Measurements from ENCODE around the gene RBM25.

RBM25 gene

DNA sequence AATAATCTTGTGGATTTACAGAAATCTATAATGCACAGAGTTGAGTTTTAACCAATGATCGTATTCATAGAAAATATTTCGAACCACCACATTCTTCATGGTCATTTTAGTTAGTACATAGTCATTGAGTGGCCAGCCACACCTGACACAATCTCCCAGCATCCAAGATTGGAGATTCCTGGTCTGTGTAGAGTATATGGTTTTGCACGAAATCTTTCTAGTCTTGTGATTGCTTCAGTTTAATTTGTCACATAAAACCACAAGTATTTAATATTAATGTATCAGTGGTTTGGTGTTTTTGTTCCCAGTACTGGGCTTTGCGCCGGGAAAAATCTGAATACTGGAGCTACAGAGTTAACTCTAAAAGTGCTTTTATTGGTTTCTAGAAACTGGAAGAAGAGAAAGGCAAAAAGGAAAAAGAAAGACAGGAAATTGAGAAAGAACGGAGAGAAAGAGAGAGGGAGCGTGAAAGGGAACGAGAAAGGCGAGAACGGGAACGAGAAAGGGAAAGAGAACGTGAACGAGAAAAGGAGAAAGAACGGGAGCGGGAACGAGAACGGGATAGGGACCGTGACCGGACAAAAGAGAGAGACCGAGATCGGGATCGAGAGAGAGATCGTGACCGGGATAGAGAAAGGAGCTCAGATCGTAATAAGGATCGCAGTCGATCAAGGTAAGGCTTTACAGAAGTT, 44.6 kb downstream of the RBM25 start:
- DNase-seq (ENCODE audit: low spot score), result no peak

DNA sequence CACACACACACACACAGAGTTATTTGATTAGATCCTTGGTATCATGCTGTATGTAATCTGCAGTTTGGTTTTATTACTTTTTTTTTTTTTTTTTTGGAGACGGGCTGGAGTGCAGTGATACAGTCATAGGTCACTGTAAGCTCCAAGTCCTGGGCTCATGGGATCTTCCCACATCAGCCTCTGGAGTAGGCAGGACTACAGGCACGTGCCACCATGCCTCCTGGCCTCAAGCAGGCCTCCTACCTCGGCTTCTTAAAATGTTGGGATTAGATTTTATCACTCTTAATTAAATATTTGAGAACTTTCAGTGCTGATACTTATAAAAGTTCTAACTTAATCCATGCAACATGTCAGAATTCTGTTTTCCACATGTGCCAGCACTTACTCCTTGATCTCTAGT, 46.7 kb downstream of the RBM25 start:
- no peak for DNase-seq (ENCODE audit: low spot score)

DNA sequence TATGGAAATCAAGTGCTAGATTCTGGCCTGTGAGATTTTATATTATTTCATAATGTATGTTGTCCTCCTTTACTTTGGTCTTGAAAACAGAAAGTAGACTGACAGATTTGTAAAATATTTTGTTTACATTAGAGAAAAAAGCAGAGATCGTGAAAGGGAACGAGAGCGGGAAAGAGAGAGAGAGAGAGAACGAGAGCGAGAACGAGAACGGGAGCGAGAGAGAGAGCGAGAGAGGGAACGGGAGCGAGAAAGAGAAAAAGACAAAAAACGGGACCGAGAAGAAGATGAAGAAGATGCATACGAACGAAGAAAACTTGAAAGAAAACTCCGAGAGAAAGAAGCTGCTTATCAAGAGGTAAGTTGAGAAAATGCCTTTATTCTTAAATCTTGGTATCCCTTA, 47.4 kb downstream of the RBM25 start:
- no peak for DNase-seq (ENCODE audit: low spot score)

DNA sequence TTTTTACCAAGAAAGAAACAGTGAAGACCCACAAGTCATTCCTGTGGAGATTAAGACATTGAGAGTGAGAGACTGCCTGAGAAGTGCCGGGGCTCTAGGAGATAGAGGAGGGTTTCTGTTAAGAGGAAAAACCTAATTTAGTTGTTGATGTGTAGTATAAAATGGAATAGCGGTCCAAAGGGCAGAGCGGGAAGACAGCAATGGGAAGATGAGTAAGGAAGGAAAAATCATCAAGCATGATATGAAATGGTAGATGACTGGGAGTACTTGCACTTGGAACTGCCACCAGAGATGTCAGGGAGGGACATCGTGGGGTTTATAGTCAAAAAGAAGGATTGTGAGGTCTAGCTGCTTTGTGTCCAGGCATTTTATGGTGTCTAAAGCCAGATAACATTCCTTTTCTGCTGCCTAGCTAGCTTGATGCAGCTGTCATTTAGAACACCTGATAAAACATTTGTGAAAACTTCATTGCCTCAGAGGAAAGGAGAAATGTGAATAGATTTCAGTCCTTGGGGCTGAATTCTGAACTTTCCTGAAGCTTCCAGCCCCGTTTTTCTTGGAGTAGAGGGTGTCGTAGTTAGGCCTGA, 57.8 kb downstream of the RBM25 start:
- DNase-seq (ENCODE audit: low spot score), result no peak

DNA sequence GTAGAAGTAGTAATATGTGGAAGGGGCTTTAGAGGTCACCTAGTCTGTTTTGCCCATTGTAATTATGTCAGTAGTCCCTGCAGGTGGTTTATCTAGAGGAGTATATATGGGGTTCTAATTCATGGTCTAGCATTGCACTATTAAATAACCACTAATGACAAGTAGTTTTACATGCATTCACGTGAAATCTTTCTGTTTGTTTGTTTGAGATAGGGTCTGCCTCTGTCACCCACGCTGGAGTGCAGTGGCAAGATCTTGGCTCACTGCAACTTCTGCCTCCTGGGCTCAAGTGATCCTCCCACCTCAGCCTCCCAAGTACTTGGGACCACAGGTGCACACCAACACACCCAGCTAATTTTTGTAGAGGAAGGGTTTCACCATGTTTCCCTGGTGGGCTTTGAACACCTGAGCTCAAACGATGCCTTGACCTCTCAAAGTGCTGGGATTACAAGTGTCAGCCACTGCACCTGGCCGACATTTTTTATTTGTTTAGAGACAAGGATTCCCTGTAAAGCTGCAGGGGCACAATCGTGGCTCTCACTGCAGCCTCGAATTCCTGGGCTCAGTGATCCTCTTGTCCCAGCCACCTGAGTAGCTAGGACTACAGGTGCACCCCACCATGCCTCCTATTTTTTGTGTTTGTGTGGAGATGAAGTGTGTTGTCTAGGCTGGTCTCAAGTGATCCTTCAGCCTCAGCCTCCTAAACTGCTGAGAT, 66.0 kb downstream of the RBM25 start:
- DNase-seq (ENCODE audit: low spot score), result no peak

DNA sequence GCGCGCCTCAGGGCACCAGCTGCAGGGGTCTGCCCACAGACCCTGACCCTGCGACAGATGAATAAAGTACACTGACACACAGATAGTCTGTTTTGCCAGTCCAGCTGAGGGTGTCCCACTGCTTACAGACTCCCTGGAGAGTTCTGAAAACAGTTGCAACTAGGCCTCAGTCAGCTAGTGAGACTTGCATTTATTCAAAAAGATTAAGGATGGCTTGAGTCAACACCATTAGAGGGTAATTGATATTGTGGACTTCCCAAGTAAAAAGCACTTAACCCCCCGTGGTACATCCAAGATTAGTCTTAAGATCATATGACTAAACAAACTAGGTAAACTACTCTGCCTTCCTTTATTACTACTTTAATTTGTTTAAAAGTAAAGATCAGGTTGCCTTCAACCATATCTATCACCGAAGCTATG, 66.8 kb downstream of the RBM25 start:
- no peak for DNase-seq (ENCODE audit: low spot score)

DNA sequence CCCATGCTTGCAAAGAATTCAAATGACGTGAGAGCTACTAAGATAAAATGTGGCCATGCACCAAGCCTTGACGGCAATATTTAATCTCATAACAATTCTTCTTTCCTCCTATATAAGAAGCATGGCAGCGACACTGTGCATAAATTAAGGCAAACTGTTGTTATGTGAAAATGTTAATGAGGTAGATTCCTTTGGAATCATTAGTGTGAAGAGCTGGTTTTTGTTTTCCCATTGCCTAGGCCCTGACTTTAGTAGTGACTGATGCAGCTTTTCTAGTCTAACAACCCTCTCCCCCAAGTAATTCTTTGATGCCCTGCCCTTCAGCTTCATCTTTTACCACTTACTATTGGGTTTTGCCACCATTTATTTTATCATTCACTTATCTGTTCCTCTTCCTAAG, 67.4 kb downstream of the RBM25 start:
- no peak for DNase-seq (ENCODE audit: low spot score)

DNA sequence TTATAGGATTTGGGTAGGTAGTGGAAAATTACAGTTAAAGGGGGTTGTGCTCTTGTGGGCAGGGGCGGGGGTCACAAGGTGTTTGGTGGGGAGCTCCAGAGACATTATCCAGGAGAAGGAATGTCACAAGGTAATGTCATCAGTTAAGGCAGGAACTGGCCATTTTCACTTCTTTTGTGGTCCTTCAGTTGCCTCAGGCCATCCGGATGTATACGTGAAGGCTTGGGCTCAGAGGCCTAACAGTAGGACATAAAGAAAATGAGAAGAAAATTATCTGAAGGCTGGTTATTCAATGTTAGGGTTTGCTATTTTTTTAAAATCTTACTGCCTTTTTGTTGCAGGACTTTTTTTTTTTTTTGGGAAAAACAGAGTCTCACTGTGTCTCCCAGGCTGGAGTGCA, 75.5 kb downstream of the RBM25 start:
- DNase-seq (ENCODE audit: low spot score), result no peak

DNA sequence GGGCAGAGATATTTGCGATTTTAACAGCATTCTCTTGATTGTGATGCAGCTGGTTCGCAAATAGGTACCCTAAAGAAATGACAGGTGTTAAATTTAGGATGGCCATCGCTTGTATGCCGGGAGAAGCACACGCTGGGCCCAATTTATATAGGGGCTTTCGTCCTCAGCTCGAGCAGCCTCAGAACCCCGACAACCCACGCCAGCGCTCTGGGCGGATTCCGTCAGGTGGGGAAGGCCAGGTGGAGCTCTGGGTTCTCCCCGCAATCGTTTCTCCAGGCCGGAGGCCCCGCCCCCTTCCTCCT, 77.7 kb downstream of the RBM25 start:
- no peak for DNase-seq (ENCODE audit: low spot score)

DNA sequence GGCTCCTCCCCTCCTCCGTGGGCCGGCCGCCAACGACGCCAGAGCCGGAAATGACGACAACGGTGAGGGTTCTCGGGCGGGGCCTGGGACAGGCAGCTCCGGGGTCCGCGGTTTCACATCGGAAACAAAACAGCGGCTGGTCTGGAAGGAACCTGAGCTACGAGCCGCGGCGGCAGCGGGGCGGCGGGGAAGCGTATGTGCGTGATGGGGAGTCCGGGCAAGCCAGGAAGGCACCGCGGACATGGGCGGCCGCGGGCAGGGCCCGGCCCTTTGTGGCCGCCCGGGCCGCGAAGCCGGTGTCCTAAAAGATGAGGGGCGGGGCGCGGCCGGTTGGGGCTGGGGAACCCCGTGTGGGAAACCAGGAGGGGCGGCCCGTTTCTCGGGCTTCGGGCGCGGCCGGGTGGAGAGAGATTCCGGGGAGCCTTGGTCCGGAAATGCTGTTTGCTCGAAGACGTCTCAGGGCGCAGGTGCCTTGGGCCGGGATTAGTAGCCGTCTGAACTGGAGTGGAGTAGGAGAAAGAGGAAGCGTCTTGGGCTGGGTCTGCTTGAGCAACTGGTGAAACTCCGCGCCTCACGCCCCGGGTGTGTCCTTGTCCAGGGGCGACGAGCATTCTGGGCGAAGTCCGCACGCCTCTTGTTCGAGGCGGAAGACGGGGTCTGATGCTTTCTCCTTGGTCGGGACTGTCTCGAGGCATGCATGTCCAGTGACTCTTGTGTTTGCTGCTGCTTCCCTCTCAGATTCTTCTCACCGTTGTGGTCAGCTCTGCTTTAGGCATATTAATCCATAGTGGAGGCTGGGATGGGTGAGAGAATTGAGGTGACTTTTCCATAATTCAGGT, 78.3 kb downstream of the RBM25 start, which contains the start of gene PSEN1:
TSS of gene PSEN1 (plus strand) at position 121 of the 839 bp plus-strand sequence. CDS start 11,513 bp downstream, outside the sequence.
- peak; percentile 95 for DNase-seq (ENCODE audit: low spot score)

DNA sequence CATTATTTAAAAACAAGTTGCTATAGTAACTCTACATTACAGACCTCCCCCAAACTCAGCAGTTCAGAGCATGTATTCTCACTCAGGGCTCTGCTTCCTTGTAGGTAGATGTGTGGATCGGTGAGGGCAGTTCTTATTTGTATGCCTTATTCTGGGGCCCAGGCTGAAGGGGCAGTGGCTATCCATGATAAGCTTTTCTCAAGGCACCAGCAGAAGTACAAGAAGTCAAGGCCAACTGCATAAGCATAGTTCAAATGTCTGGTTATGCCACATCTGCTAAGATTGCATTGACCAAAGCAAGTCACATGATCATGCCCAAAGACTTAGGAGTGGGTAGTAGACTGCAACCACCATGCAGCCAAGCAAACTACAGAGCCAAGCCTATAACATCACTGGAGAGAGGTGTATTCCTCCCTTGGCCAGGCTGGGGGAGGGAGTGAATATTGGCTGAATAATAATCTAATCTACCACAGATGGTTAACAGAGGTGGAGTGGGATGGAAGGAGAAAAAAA, 82.5 kb downstream of the RBM25 start:
- no peak for DNase-seq (ENCODE audit: low spot score)

DNA sequence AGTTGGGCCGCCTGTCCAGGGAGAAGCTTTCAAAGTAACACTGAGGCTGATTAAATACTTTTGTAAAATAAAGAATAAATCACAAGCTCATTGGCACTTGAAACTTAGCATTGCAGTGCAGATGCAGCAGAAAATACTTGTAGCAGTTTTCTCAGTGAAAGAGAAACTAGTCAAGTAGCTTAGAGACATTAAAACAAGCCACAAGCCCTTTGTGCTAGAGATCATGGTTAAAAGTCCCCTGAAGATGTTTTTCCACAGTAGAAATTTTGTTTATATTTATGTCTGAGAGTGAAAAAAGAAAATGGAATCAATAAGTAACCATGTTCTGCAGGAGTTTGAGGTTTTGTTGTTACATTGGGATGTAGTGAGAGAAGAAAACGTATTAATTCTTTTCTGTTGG, 83.9 kb downstream of the RBM25 start:
- DNase-seq (ENCODE audit: low spot score), result no peak

DNA sequence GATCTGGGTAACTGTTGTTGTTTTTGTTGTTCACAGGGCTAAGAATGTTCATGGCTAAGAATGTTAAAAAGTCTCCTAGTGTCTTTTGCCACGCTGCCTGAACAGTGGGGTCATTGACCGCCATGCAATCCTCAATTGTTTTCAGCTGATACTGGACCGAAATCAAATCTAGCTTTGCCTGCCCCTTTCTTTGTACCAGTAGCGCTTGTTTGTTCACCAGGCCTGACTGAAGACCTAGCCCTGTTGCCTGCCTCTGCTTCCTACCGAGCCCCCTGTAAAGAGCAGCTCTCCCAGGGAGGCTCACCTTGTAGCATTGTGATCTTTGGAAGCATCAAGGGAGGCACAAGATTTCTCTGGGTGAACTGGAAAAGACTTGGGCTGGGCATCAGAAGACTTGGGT, 84.7 kb downstream of the RBM25 start:
- peak; percentile 92 for DNase-seq (ENCODE audit: low spot score)

DNA sequence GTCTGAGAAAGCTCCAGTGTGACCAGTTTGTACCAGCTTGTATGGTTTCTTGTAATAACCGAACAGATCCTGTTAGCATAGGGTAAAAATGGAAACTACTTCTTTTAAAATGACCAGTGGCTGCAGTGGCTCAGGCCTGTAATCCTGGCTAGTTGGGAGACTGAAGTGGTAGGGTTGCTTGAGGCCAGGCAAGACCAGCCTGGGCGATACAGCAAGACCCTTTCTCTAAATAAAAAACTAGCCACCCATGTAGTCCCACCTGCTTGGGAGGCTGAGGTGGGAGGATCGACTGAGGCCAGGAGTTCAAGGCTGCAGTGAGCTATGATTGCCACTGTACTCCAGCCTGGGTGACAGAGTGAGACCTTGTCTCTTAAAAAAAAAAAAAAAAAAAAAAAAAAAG, 85.3 kb downstream of the RBM25 start:
- DNase-seq (ENCODE audit: low spot score), result no peak

DNA sequence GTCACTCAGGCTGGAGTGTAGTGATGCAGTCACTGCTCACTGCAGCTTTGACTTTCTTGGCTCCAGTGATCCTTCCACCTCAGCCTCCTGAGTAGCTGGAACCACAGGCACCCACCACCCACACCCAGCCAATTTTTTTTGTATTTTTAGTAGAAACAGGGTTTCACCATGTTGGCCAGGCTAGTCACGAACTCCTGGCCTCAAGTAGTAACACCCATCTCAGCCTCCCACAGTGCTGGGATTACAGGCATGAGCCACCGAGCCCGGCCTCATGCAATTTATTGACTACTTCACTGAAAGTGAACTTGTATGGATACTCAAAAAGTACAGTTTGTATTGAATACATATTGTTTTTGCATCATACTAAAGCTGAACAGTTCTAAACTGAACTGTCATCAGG, 87.0 kb downstream of the RBM25 start:
- no peak for DNase-seq (ENCODE audit: low spot score)

DNA sequence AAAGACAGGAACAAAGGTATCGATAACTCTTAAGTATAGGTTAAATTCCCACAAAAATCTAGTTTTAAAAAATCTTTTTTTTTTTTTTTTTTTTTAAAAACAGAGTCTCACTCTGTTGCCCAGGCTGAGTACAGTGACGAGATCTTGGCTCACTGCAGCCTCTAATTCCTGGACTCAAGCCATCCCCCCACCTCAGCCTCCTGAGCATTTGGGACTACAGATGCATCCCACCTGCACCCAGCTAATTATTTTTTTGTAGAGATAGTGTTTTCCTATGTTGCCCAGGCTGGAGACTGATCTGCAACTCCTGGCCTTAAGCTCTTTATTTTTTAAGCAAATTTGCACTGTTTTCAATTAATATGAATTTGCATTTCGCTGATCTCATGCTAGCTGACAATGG, 87.8 kb downstream of the RBM25 start:
- DNase-seq (ENCODE audit: low spot score), result no peak

DNA sequence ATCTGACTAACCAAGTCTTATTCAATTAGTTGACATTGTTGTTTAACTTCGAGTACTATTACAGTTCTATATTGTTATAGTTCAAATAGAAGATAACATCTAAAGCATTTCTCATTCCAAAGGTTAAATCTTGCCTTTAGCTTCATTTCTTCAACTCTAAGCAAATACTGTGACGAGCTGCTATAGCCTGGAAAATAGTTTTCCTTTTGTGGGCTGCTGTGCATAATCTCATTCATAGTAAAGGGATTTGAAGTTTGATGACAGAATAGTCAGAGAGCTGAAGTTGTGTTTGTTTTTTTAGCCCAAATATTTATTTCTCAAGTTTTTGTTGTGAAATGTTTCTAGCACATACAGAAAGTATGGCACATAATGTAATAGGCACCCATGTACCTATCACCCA, 91.4 kb downstream of the RBM25 start:
- DNase-seq (ENCODE audit: low spot score), result no peak

DNA sequence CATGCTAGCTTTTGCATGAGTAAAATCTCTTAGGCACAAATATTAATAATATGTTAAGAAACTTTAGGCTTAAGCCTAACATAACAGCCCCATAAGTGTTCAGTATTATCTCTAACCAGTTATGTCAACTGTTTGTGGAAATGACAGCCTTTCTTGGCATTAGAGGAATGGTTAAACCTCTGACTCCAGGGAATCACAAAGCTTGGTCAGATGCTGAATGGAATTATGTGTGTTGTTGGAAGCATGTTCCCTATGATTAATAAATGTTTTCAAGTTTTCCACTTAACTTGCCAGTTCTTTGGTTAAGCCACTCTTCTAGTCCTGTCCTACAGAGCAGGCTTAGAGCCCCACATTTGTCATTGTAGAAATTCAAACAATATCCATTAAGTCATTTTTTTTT, 94.9 kb downstream of the RBM25 start:
- no peak for DNase-seq (ENCODE audit: low spot score)

DNA sequence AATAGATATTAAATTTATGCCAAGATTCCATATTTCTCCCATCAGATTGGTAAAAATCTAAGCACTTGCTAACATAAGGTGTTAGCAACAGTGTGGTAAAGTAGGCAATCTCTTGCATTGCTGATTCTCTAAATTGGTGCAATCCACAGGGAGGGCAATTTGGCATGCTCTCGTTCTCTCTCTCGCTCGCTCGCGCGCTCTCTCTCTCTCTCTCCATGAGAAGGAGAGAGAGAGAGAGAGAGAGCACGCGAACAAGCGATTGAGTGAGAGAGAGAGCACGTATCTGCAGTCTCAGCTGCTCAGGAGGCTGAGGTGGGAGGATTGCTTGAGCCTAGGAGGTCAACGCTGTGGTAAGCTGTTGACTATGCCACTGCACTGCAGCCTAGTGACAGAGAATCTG, 103.9 kb downstream of the RBM25 start:
- DNase-seq (ENCODE audit: low spot score), result peak; percentile 69

DNA sequence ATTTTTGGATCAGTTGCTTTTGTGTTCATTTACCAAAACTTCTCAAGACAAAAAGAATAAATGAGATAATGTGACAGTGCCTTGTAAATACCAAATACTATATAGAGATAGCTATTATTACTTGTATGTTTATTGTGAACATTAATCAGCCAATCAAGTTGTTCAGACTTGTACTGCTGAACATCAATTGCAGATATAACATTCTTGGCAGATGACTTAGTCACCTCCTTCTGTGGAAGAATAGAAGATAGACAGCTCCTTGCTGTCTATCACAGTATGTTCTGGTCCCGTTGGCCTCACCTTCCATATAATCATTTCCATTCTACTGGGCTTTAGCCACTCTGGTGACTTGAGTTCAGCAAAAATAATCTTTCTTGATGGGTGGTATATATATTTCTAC, 108.1 kb downstream of the RBM25 start:
- DNase-seq (ENCODE audit: low spot score), result no peak

DNA sequence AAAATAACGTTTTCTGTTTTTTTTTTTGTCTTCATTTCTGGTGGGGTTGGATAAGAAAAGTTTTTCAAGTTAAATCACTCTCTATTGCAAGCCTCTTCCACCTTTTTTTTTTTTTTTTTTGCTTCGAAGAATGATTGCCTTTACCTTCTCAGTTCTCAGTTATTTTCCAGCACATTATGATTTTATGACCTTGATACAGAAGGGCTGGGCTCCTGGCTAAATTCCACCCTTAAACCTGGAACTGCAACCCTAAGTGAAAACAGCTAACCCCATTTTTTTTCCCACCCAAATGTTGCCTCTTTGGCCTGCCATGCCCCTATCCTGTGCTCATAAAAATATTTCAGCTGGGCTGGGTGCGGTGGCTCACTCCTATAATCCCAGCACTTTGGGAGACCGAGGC, 109.4 kb downstream of the RBM25 start:
- no peak for DNase-seq (ENCODE audit: low spot score)

DNA sequence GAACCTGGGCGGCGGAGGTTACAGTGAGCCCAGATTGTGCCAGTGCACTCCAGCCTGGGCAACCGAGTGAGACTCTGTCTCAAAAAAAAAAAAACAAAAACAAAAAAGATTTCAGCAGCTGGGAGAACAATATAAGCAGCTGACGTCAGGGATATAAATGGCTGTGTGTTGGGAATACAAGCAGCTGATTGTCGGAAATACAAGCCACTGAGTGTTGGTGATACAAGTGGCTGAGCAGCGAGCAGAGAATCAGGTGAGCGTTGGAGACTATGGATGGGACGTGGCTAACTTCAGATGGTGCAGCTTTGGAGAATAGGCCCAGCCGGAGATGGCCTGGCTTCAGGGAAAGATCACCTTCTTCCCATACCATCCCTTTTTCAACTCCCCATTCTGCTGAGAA, 109.9 kb downstream of the RBM25 start:
- peak; percentile 88 for DNase-seq (ENCODE audit: low spot score)

DNA sequence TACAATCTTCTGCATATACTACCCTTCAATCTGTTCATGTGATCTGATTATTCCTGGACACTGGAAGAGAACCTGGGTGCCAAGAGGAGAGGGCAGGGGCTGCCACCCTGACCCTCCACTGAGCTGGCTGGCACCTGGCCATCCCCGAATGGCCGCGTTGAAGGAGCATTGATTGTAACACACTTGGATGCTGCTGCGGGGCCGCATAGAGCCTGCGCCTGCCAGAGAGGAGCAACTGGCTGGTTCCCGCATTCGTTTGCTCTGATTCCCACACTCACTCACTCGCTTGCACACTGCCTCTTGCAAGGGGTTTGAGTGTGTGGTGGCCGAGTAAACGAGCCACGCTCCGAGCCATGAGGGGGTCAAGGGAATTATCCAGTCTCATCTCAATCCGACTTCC, 110.4 kb downstream of the RBM25 start:
- DNase-seq (ENCODE audit: low spot score), result peak; percentile 44

All from putamen (tissue), 1 donor.